AG09309 (cell line): Measurements from ENCODE around the gene RETN.
A peak's percentile ranks its signal among the peaks of the same experiment; 100 is the strongest.

Experiments used
- DNase-seq: peaks from one replicate; pipeline ENCODE4 v3.0.0-alpha.2; 2010; ENCODE audit warnings: low read depth
- H3K4me3 ChIP-seq: 2 replicates; pipeline ENCODE4 v1.5.1; 2011; ENCODE audit warnings: mild to moderate bottlenecking, low read depth, low read length, moderate library complexity; ENCODE audit not compliant: control insufficient read depth
- CTCF ChIP-seq: IDR thresholded peaks from 2 replicates; pipeline ENCODE4 v1.5.1; 2011; ENCODE audit warnings: mild to moderate bottlenecking, low read depth, low read length, inconsistent platforms; ENCODE audit not compliant: insufficient read depth, control insufficient read depth; ENCODE audit errors: missing control alignments

The RETN gene

GRCh38 chr19:7678971-7679751 is 10.3 kb downstream of the RETN start:
- no peak overlapping the region for H3K4me3 ChIP-seq
- TF ChIP-seq CTCF, result no peak
- no peak for DNase-seq

GRCh38 chr19:7679771-7680605 is 11.1 kb downstream of the RETN start:
- peak overlapping the region; percentile 18 for H3K4me3 ChIP-seq
- no peak for DNase-seq
- no peak for TF ChIP-seq CTCF

- DNase-seq, result peak; percentile 10
- TF ChIP-seq CTCF, result peak; percentile 38
- peak within 1 kb of the TSS; percentile 96 for H3K4me3 ChIP-seq
Measured at GRCh38 chr19:7680606-7681339, 11.9 kb downstream of the RETN start, which contains the start of gene TRAPPC5. Gene TRAPPC5, plus strand, starts transcription at chr19:7680833. Its CDS starts 1,421 bp downstream, at chr19:7682254.

GRCh38 chr19:7681340-7682174 is 12.7 kb downstream of the RETN start:
- DNase-seq, result peak; percentile 23
- peak overlapping the region; percentile 96 for H3K4me3 ChIP-seq
- TF ChIP-seq CTCF, result peak; percentile 78

- no peak for TF ChIP-seq CTCF
- H3K4me3 ChIP-seq, result peak overlapping the region; percentile 96
- no peak for DNase-seq
Measured at GRCh38 chr19:7682175-7682855, 13.5 kb downstream of the RETN start.
